ENCODE results near the gene EYS. TPM values are rescaled to one million over a fixed set of nuclear protein-coding genes. Genes with fewer than 3 reads are reported as not detected.
"Not testable (repeated sequence)": the region's sequence is repeated elsewhere in the genome, so short reads cannot be mapped to it uniquely, and the experiment has no call there.

Gene EYS
- total RNA-seq, 2 experiments from 2014 or later = not detected

GRCh38 chr6:65052626-65053025 lies 654.4 kb downstream of the EYS start:
- ATAC-seq (no peak), DNase-seq (no peak)
- Mint-ChIP-seq H3K4me3 (no peak overlapping the region), H3K9me3 (ENCODE audit: low read depth) (no peaks in the 10 kb centered on the region), H3K27ac (no peak overlapping the region), H3K4me1 (no peaks in the 10 kb centered on the region), H3K36me3 (no peaks in the 10 kb centered on the region), H3K27me3 (no peaks in the 10 kb centered on the region)
- CTCF ChIA-PET = no interaction called here

- Mint-ChIP-seq H3K27me3 (no peaks in the 10 kb centered on the region), H3K27ac (no peak overlapping the region), H3K4me1 (no peaks in the 10 kb centered on the region), H3K36me3 (no peaks in the 10 kb centered on the region), H3K4me3 (no peak overlapping the region), H3K9me3 (ENCODE audit: low read depth) (peaks cover 2% of the 10 kb centered on the region)
- ATAC-seq = no peak
- no peak for DNase-seq
- CTCF ChIA-PET = no interaction called here
These were observed 661.2 kb downstream of the EYS start for GRCh38 chr6:65045801-65046200.

GRCh38 chr6:65014006-65014405 lies 693.0 kb downstream of the EYS start:
- CTCF ChIA-PET = no interaction called here
- H3K36me3 Mint-ChIP-seq = no peaks in the 10 kb centered on the region
- no peak for ATAC-seq

GRCh38 chr6:65006788-65007187 lies 700.2 kb downstream of the EYS start:
- Mint-ChIP-seq H3K27me3 (no peaks in the 10 kb centered on the region), H3K36me3 (no peaks in the 10 kb centered on the region), H3K27ac (no peak overlapping the region), H3K4me1 (no peaks in the 10 kb centered on the region), H3K4me3 (no peak overlapping the region), H3K9me3 (ENCODE audit: low read depth) (peaks cover 6% of the 10 kb centered on the region)
- ATAC-seq (no peak), DNase-seq (no peak)
- CTCF ChIA-PET = no interaction called here

More at GRCh38 chr6:65014006-65014405, 693.0 kb downstream of the EYS start:
- H3K4me3 Mint-ChIP-seq = no peak overlapping the region
- H3K4me1 Mint-ChIP-seq = no peaks in the 10 kb centered on the region
- H3K27ac Mint-ChIP-seq = no peak overlapping the region
- DNase-seq = no peak
- H3K9me3 Mint-ChIP-seq (ENCODE audit: low read depth) = no peaks in the 10 kb centered on the region
- no peaks in the 10 kb centered on the region for H3K27me3 Mint-ChIP-seq

GRCh38 chr6:65004283-65004682 lies 702.7 kb downstream of the EYS start:
- CTCF ChIA-PET = no interaction called here
- no peak overlapping the region for H3K27ac Mint-ChIP-seq
- no peaks in the 10 kb centered on the region for H3K27me3 Mint-ChIP-seq
- ATAC-seq (no peak), DNase-seq (no peak)
- H3K36me3 Mint-ChIP-seq = no peaks in the 10 kb centered on the region
- H3K9me3 Mint-ChIP-seq (ENCODE audit: low read depth) = peaks cover 6% of the 10 kb centered on the region
- H3K4me1 Mint-ChIP-seq = no peaks in the 10 kb centered on the region
- H3K4me3 Mint-ChIP-seq = no peak overlapping the region

- CTCF ChIA-PET; H3K4me1 Mint-ChIP-seq; H3K36me3 Mint-ChIP-seq; H3K27me3 Mint-ChIP-seq; H3K9me3 Mint-ChIP-seq (ENCODE audit: low read depth); H3K27ac Mint-ChIP-seq; H3K4me3 Mint-ChIP-seq; DNase-seq; ATAC-seq: not testable (repeated sequence)
These were observed 704.1 kb downstream of the EYS start for GRCh38 chr6:65002882-65003281.

- no peak overlapping the region for H3K27ac Mint-ChIP-seq
- H3K36me3 Mint-ChIP-seq = no peaks in the 10 kb centered on the region
- H3K4me1 Mint-ChIP-seq = no peaks in the 10 kb centered on the region
- ATAC-seq (no peak), DNase-seq (no peak)
- CTCF ChIA-PET = no interaction called here
- H3K4me3 Mint-ChIP-seq = no peak overlapping the region
- no peaks in the 10 kb centered on the region for H3K27me3 Mint-ChIP-seq
- H3K9me3 Mint-ChIP-seq (ENCODE audit: low read depth) = peaks cover 5% of the 10 kb centered on the region
These were observed 706.2 kb downstream of the EYS start for GRCh38 chr6:65000815-65001214.

- Mint-ChIP-seq H3K9me3 (ENCODE audit: low read depth) (peaks cover 4% of the 10 kb centered on the region), H3K4me1 (no peaks in the 10 kb centered on the region), H3K36me3 (no peaks in the 10 kb centered on the region), H3K27me3 (no peaks in the 10 kb centered on the region), H3K27ac (no peak overlapping the region), H3K4me3 (no peak overlapping the region)
- DNase-seq (no peak), ATAC-seq (no peak)
- CTCF ChIA-PET = no interaction called here
These were observed 708.8 kb downstream of the EYS start for GRCh38 chr6:64998204-64998603.

- H3K36me3 Mint-ChIP-seq = no peaks in the 10 kb centered on the region
- no peaks in the 10 kb centered on the region for H3K4me1 Mint-ChIP-seq
- no peaks in the 10 kb centered on the region for H3K27me3 Mint-ChIP-seq
- no peak overlapping the region for H3K27ac Mint-ChIP-seq
- CTCF ChIA-PET = no interaction called here
- DNase-seq = no peak
- no peak for ATAC-seq
- H3K9me3 Mint-ChIP-seq (ENCODE audit: low read depth) = peaks cover 4% of the 10 kb centered on the region
- H3K4me3 Mint-ChIP-seq = no peak overlapping the region
These were observed 710.7 kb downstream of the EYS start for GRCh38 chr6:64996301-64996700.

- Mint-ChIP-seq H3K4me3 (no peak overlapping the region), H3K9me3 (ENCODE audit: low read depth) (no peaks in the 10 kb centered on the region), H3K27me3 (no peaks in the 10 kb centered on the region), H3K4me1 (no peaks in the 10 kb centered on the region), H3K27ac (no peak overlapping the region), H3K36me3 (no peaks in the 10 kb centered on the region)
- CTCF ChIA-PET = no interaction called here
- no peak for ATAC-seq
- DNase-seq = no peak
These were observed 716.2 kb downstream of the EYS start for GRCh38 chr6:64990652-64991304.

GRCh38 chr6:64988148-64988547 lies 718.9 kb downstream of the EYS start:
- Mint-ChIP-seq H3K4me1 (no peaks in the 10 kb centered on the region), H3K27me3 (no peaks in the 10 kb centered on the region), H3K9me3 (ENCODE audit: low read depth) (no peaks in the 10 kb centered on the region), H3K4me3 (no peak overlapping the region), H3K27ac (no peak overlapping the region), H3K36me3 (no peaks in the 10 kb centered on the region)
- DNase-seq (no peak), ATAC-seq (no peak)
- CTCF ChIA-PET = no interaction called here

GRCh38 chr6:64987066-64987465 lies 720.0 kb downstream of the EYS start:
- CTCF ChIA-PET = no interaction called here
- no peaks in the 10 kb centered on the region for H3K36me3 Mint-ChIP-seq
- H3K4me1 Mint-ChIP-seq = no peaks in the 10 kb centered on the region
- DNase-seq (no peak), ATAC-seq (no peak)
- no peak overlapping the region for H3K4me3 Mint-ChIP-seq
- H3K9me3 Mint-ChIP-seq (ENCODE audit: low read depth) = no peaks in the 10 kb centered on the region
- no peaks in the 10 kb centered on the region for H3K27me3 Mint-ChIP-seq
- H3K27ac Mint-ChIP-seq = no peak overlapping the region

- CTCF ChIA-PET = no interaction called here
- ATAC-seq (no peak), DNase-seq (no peak)
- Mint-ChIP-seq H3K9me3 (ENCODE audit: low read depth) (no peaks in the 10 kb centered on the region), H3K36me3 (no peaks in the 10 kb centered on the region), H3K4me3 (no peak overlapping the region), H3K4me1 (no peaks in the 10 kb centered on the region), H3K27me3 (no peaks in the 10 kb centered on the region), H3K27ac (no peak overlapping the region)
These were observed 721.3 kb downstream of the EYS start for GRCh38 chr6:64985726-64986125.

- ATAC-seq (no peak), DNase-seq (no peak)
- H3K9me3 Mint-ChIP-seq (ENCODE audit: low read depth) = no peaks in the 10 kb centered on the region
- no peak overlapping the region for H3K4me3 Mint-ChIP-seq
- H3K27me3 Mint-ChIP-seq = no peaks in the 10 kb centered on the region
- CTCF ChIA-PET = no interaction called here
- no peak overlapping the region for H3K27ac Mint-ChIP-seq
- H3K4me1 Mint-ChIP-seq = no peaks in the 10 kb centered on the region
- no peaks in the 10 kb centered on the region for H3K36me3 Mint-ChIP-seq
These were observed 722.1 kb downstream of the EYS start for GRCh38 chr6:64984948-64985347.

- Mint-ChIP-seq H3K27ac (no peak overlapping the region), H3K9me3 (ENCODE audit: low read depth) (no peaks in the 10 kb centered on the region), H3K27me3 (no peaks in the 10 kb centered on the region), H3K4me3 (no peak overlapping the region), H3K4me1 (no peaks in the 10 kb centered on the region), H3K36me3 (no peaks in the 10 kb centered on the region)
- ATAC-seq (no peak), DNase-seq (no peak)
- CTCF ChIA-PET = no interaction called here
These were observed 723.9 kb downstream of the EYS start for GRCh38 chr6:64983089-64983488.
